ENCODE data around the gene HNF4A.

Gene HNF4A

GRCh38 chr20:44413575-44414345, 58.3 kb downstream of the HNF4A start:
- H3K9me3 ChIP-seq (ENCODE audit: control insufficient read depth, low read length) = no peaks in the 10 kb centered on the region
- H3K36me3 ChIP-seq (ENCODE audit: control insufficient read depth, insufficient read depth, low read length) = peaks cover 11% of the 10 kb centered on the region
- H3K4me1 ChIP-seq (ENCODE audit: control insufficient read depth, insufficient read depth, low read length) = peaks cover 22% of the 10 kb centered on the region
- H3K27me3 ChIP-seq (ENCODE audit: control insufficient read depth, insufficient read depth, low read length) = no peaks in the 10 kb centered on the region
- H3K4me3 ChIP-seq (ENCODE audit: low read length) = no peak overlapping the region
- H3K9ac ChIP-seq (ENCODE audit: low read length) = no peak overlapping the region

GRCh38 chr20:44414346-44414714, 58.8 kb downstream of the HNF4A start:
- Histone ChIP-seq H3K9me3 (ENCODE audit: control insufficient read depth, low read length) (no peaks in the 10 kb centered on the region), H3K4me1 (ENCODE audit: control insufficient read depth, insufficient read depth, low read length) (peaks cover 19% of the 10 kb centered on the region), H3K4me3 (ENCODE audit: low read length) (no peak overlapping the region), H3K27me3 (ENCODE audit: control insufficient read depth, insufficient read depth, low read length) (no peaks in the 10 kb centered on the region), H3K9ac (ENCODE audit: low read length) (no peak overlapping the region), H3K36me3 (ENCODE audit: control insufficient read depth, insufficient read depth, low read length) (peaks cover 11% of the 10 kb centered on the region)

GRCh38 chr20:44414808-44415207, 59.3 kb downstream of the HNF4A start:
- Histone ChIP-seq H3K36me3 (ENCODE audit: control insufficient read depth, insufficient read depth, low read length) (peaks cover 11% of the 10 kb centered on the region), H3K9me3 (ENCODE audit: control insufficient read depth, low read length) (no peaks in the 10 kb centered on the region), H3K4me1 (ENCODE audit: control insufficient read depth, insufficient read depth, low read length) (peaks cover 14% of the 10 kb centered on the region), H3K9ac (ENCODE audit: low read length) (no peak overlapping the region), H3K27me3 (ENCODE audit: control insufficient read depth, insufficient read depth, low read length) (no peaks in the 10 kb centered on the region), H3K4me3 (ENCODE audit: low read length) (no peak overlapping the region)

GRCh38 chr20:44415833-44416715, 60.6 kb downstream of the HNF4A start:
- Histone ChIP-seq H3K27me3 (ENCODE audit: control insufficient read depth, insufficient read depth, low read length) (no peaks in the 10 kb centered on the region), H3K4me1 (ENCODE audit: control insufficient read depth, insufficient read depth, low read length) (peaks cover 1% of the 10 kb centered on the region), H3K4me3 (ENCODE audit: low read length) (no peak overlapping the region), H3K9me3 (ENCODE audit: control insufficient read depth, low read length) (no peaks in the 10 kb centered on the region), H3K9ac (ENCODE audit: low read length) (no peak overlapping the region), H3K36me3 (ENCODE audit: control insufficient read depth, insufficient read depth, low read length) (peaks cover 11% of the 10 kb centered on the region)

GRCh38 chr20:44418069-44418905, 62.8 kb downstream of the HNF4A start:
- Histone ChIP-seq H3K9me3 (ENCODE audit: control insufficient read depth, low read length) (no peaks in the 10 kb centered on the region), H3K27me3 (ENCODE audit: control insufficient read depth, insufficient read depth, low read length) (no peaks in the 10 kb centered on the region), H3K4me3 (ENCODE audit: low read length) (no peak overlapping the region), H3K4me1 (ENCODE audit: control insufficient read depth, insufficient read depth, low read length) (no peaks in the 10 kb centered on the region), H3K9ac (ENCODE audit: low read length) (no peak overlapping the region), H3K36me3 (ENCODE audit: control insufficient read depth, insufficient read depth, low read length) (peaks cover 11% of the 10 kb centered on the region)

- Histone ChIP-seq H3K4me3 (ENCODE audit: low read length) (no peak overlapping the region), H3K9me3 (ENCODE audit: control insufficient read depth, low read length) (no peaks in the 10 kb centered on the region), H3K27me3 (ENCODE audit: control insufficient read depth, insufficient read depth, low read length) (no peaks in the 10 kb centered on the region), H3K4me1 (ENCODE audit: control insufficient read depth, insufficient read depth, low read length) (no peaks in the 10 kb centered on the region), H3K9ac (ENCODE audit: low read length) (no peak overlapping the region), H3K36me3 (ENCODE audit: control insufficient read depth, insufficient read depth, low read length) (peaks cover 11% of the 10 kb centered on the region)
Observed at GRCh38 chr20:44419131-44419844, 63.8 kb downstream of the HNF4A start.

- Histone ChIP-seq H3K9me3 (ENCODE audit: control insufficient read depth, low read length) (no peaks in the 10 kb centered on the region), H3K9ac (ENCODE audit: low read length) (no peak overlapping the region), H3K36me3 (ENCODE audit: control insufficient read depth, insufficient read depth, low read length) (peaks cover 9% of the 10 kb centered on the region), H3K27me3 (ENCODE audit: control insufficient read depth, insufficient read depth, low read length) (no peaks in the 10 kb centered on the region), H3K4me1 (ENCODE audit: control insufficient read depth, insufficient read depth, low read length) (no peaks in the 10 kb centered on the region), H3K4me3 (ENCODE audit: low read length) (no peak overlapping the region)
Observed at GRCh38 chr20:44420497-44420896, 65.0 kb downstream of the HNF4A start.

- H3K9me3 ChIP-seq (ENCODE audit: control insufficient read depth, low read length) = no peaks in the 10 kb centered on the region
- no peaks in the 10 kb centered on the region for H3K27me3 ChIP-seq (ENCODE audit: control insufficient read depth, insufficient read depth, low read length)
- H3K36me3 ChIP-seq (ENCODE audit: control insufficient read depth, insufficient read depth, low read length) = peaks cover 4% of the 10 kb centered on the region
- no peak overlapping the region for H3K4me3 ChIP-seq (ENCODE audit: low read length)
- no peak overlapping the region for H3K9ac ChIP-seq (ENCODE audit: low read length)
- no peaks in the 10 kb centered on the region for H3K4me1 ChIP-seq (ENCODE audit: control insufficient read depth, insufficient read depth, low read length)
Observed at GRCh38 chr20:44422083-44422482, 66.6 kb downstream of the HNF4A start.

GRCh38 chr20:44423480-44423879, 68.0 kb downstream of the HNF4A start:
- H3K4me1 ChIP-seq (ENCODE audit: control insufficient read depth, insufficient read depth, low read length) = no peaks in the 10 kb centered on the region
- peaks cover 4% of the 10 kb centered on the region for H3K36me3 ChIP-seq (ENCODE audit: control insufficient read depth, insufficient read depth, low read length)
- H3K4me3 ChIP-seq (ENCODE audit: low read length) = no peak overlapping the region
- H3K27me3 ChIP-seq (ENCODE audit: control insufficient read depth, insufficient read depth, low read length) = no peaks in the 10 kb centered on the region
- no peaks in the 10 kb centered on the region for H3K9me3 ChIP-seq (ENCODE audit: control insufficient read depth, low read length)
- no peak overlapping the region for H3K9ac ChIP-seq (ENCODE audit: low read length)

GRCh38 chr20:44424039-44424495, 68.6 kb downstream of the HNF4A start:
- H3K4me1 ChIP-seq (ENCODE audit: control insufficient read depth, insufficient read depth, low read length) = no peaks in the 10 kb centered on the region
- no peak overlapping the region for H3K9ac ChIP-seq (ENCODE audit: low read length)
- H3K4me3 ChIP-seq (ENCODE audit: low read length) = no peak overlapping the region
- H3K27me3 ChIP-seq (ENCODE audit: control insufficient read depth, insufficient read depth, low read length) = no peaks in the 10 kb centered on the region
- H3K36me3 ChIP-seq (ENCODE audit: control insufficient read depth, insufficient read depth, low read length) = peaks cover 5% of the 10 kb centered on the region
- no peaks in the 10 kb centered on the region for H3K9me3 ChIP-seq (ENCODE audit: control insufficient read depth, low read length)

GRCh38 chr20:44425923-44426322, 70.4 kb downstream of the HNF4A start:
- H3K4me3 ChIP-seq (ENCODE audit: low read length) = no peak overlapping the region
- no peaks in the 10 kb centered on the region for H3K9me3 ChIP-seq (ENCODE audit: control insufficient read depth, low read length)
- no peak overlapping the region for H3K9ac ChIP-seq (ENCODE audit: low read length)
- H3K27me3 ChIP-seq (ENCODE audit: control insufficient read depth, insufficient read depth, low read length) = no peaks in the 10 kb centered on the region
- no peaks in the 10 kb centered on the region for H3K4me1 ChIP-seq (ENCODE audit: control insufficient read depth, insufficient read depth, low read length)
- peaks cover 5% of the 10 kb centered on the region for H3K36me3 ChIP-seq (ENCODE audit: control insufficient read depth, insufficient read depth, low read length)
